Heart left ventricle (tissue), 16 donors: ENCODE results near the gene NRCAM. TPM values are rescaled to one million over a fixed set of nuclear protein-coding genes. Genes with fewer than 3 reads are reported as not detected.

Experiments used
- ATAC-seq, 4 donors: fragments of 200-7000 bp; cut with Tn5 transposase; one replicate each; pipeline ENCODE4 v1.9.1; 2020 to 2022; ENCODE audit warnings: moderate library complexity in 4 of 4, mild to moderate bottlenecking in 3 of 4, moderate number of reproducible peaks in 1 of 4
- DNase-seq, 5 donors: peaks; one replicate each; pipeline ENCODE4 v3.0.0-alpha.2; 2020
- H3K27ac ChIP-seq, 12 donors: fragments of 200-600 bp; sonication (generic) in 4 of 12; one replicate each; pipeline versions ENCODE4 v1.5.0 to v1.8.0; 2016 to 2022; ENCODE audit warnings: mild to moderate bottlenecking in 2 of 12
- H3K27me3 ChIP-seq, 9 donors: fragments of 200-600 bp; sonication (generic) in 2 of 9; one replicate each; pipeline versions ENCODE4 v1.5.1 to v1.8.0; 2016 to 2022; ENCODE audit warnings: mild to moderate bottlenecking in 3 of 9
- H3K36me3 ChIP-seq, 9 donors: fragments of 200-600 bp; sonication (generic) in 2 of 9; one replicate each; pipeline versions ENCODE4 v1.5.0 to v1.8.0; 2018 to 2022; ENCODE audit warnings: mild to moderate bottlenecking in 2 of 9
- H3K4me1 ChIP-seq, 12 donors: fragments of 200-600 bp; sonication (generic) in 4 of 12; one replicate each; pipeline versions ENCODE4 v1.5.0 to v1.8.0; 2016 to 2022; ENCODE audit warnings: mild to moderate bottlenecking in 3 of 12
- H3K4me3 ChIP-seq, 12 donors: fragments of 200-600 bp; sonication (generic) in 4 of 12; one replicate each; pipeline versions ENCODE4 v1.5.0 to v1.8.0; 2017 to 2022; ENCODE audit warnings: mild to moderate bottlenecking in 9 of 12, moderate library complexity in 4 of 12
- H3K9me3 ChIP-seq, 12 donors: fragments of 200-600 bp; sonication (generic) in 4 of 12; one replicate each; pipeline versions ENCODE4 v1.5.0 to v1.8.0; 2016 to 2022; ENCODE audit warnings: mild to moderate bottlenecking in 1 of 12
- CTCF ChIP-seq, 12 donors: fragments of 200-600 bp; sonication (generic) in 4 of 12; IDR thresholded peaks; one replicate each; pipeline versions ENCODE4 v1.5.0 to v1.8.0; 2018 to 2022; ENCODE audit warnings: antibody characterized with exemption in 12 of 12, mild to moderate bottlenecking in 5 of 12
- POLR2A ChIP-seq, 2 donors: fragments of 450-650 bp; IDR thresholded peaks; one replicate each; pipeline ENCODE4 v1.6.1; 2017; ENCODE audit warnings: antibody characterized with exemption in 2 of 2, mild to moderate bottlenecking in 2 of 2, moderate library complexity in 2 of 2
- WGBS, 4 donors: extraction: QIAGEN DNeasy Blood & Tissue Kit in 2 of 4; methylation state at CpG; one replicate each; pipeline versions ENCODE4 v1.1.5 to v1.1.7; 2013 to 2018; 5-methylcytosine and 5-hydroxymethylcytosine counted together
- intact Hi-C, 10 donors: fragments of 100-400 bp; cut with DNase I; formaldehyde crosslinking; loops; one replicate each; pipeline versions ENCODE4 v1.11.1 to v1.14.2; 2022
- polyA plus RNA-seq, 2 donors: library from polyadenylated mRNA; stranded (reverse); fragments of 200-250 nt; gene quantifications; one replicate each; pipeline ENCODE4 v1.2.3, GENCODE V29; 2013
- total RNA-seq, 9 donors: library from RNA; depleted of rRNA in 2 of 9; stranded (reverse); fragments of >200 nt in 2 of 9; fragmentation: NEBNext Ultra II Directional in 3 of 9; extraction: Animal tissue kit (Norgen Biotek cat#: 25700) in 3 of 9; gene quantifications; one replicate each; pipeline versions ENCODE4 v1.1.0 to v1.2.4, GENCODE V29; 2016 to 2023
- donor health status: ischemic (EF 13 %, LVEDD 7.1; RV severe dilation, severe dysfunction).
- donor health status: healthy with polysubstance abuse.
- donor health status: DM: no; HTN: yes; CAD: no.
- donor health status: DM: no; HTN: no; CAD: no.
- donor health status: ischemic (EF 25% LVEDD 6.9; RV normal size, moderate dysfunction).
- donor health status: ischemic (EF 25% LVEDD 5.7; RV mildly dilated, moderate dysfunction).
- donor health status: healthy.
- donor health status: DM: yes; HTN: yes; CAD: no.
- donor health status: ischemic (EF 35%, LVEDD 5.7; RV mildly dilated, moderate dysfunction).
- donor health status: nonischemic (EF 11% LVEDD 7.7; RV severe dilation, severe dysfunction).
- donor health status: DM: yes; HTN: yes; CAD: no.
- donor health status: PGD.
- donor health status: ischemic (EF 29% LVEDD 5.4; RV normal size, mild dysfunction).
- donor health status: nonischemic (EF 23%, LVEDD 6.1; RV moderate dilation, normal function).

NRCAM gene
- total and polyA plus RNA-seq, 11 donors: 0.07 to 2.5 (median 0.36) TPM

- intact Hi-C loops: no loop called here
- H3K9me3 ChIP-seq: no peaks in the 10 kb centered on the region
- ATAC-seq: no peak
Observed at GRCh38 chr7:108314551-108314950, 141.7 kb downstream of the NRCAM start.

DNA sequence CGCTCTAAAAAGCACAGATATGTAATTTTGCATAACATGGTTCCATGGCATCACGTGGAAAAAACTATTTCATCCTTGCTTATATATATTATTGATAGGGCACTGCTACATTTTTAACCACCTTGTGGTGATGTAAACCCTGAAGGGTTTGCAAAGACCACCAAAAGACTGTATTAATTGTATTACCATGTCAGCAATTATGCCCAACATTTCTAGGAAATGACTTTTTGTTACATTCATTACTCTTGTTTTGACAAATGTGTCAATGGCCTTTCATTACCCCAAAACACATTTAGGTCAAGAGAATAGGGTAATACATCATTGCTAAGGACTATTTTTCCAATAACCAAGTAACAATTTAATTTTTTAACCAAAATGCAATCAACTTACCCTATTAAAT lies 142.2 kb downstream of the NRCAM start:
- ATAC-seq (no peak), DNase-seq (no peak)
- intact Hi-C loops: no loop called here
- Histone ChIP-seq H3K27me3 (no peaks in the 10 kb centered on the region), H3K4me1 (peaks cover 0 to 5% (median 0%) of the 10 kb centered on the region in 12 donors), H3K9me3 (no peaks in the 10 kb centered on the region), H3K27ac (no peak overlapping the region), H3K36me3 (no peaks in the 10 kb centered on the region), H3K4me3 (no peak overlapping the region)
- no peak for TF ChIP-seq CTCF (IDR thresholded peaks at IDR 0.05)
- no peak for TF ChIP-seq POLR2A (IDR thresholded peaks at IDR 0.05)
- 84 to 89% (median 89%) methylated on average over 2 of the region's 2 CpGs for WGBS, 4 donors

More at GRCh38 chr7:108314551-108314950, 141.7 kb downstream of the NRCAM start:
- peaks cover 0 to 5% (median 0%) of the 10 kb centered on the region in 12 donors for H3K4me1 ChIP-seq
- H3K4me3 ChIP-seq: no peak overlapping the region
- TF ChIP-seq POLR2A (IDR thresholded peaks at IDR 0.05): no peak
- DNase-seq: no peak
- no peaks in the 10 kb centered on the region for H3K36me3 ChIP-seq
- H3K27ac ChIP-seq: no peak overlapping the region
- no peaks in the 10 kb centered on the region for H3K27me3 ChIP-seq

DNA sequence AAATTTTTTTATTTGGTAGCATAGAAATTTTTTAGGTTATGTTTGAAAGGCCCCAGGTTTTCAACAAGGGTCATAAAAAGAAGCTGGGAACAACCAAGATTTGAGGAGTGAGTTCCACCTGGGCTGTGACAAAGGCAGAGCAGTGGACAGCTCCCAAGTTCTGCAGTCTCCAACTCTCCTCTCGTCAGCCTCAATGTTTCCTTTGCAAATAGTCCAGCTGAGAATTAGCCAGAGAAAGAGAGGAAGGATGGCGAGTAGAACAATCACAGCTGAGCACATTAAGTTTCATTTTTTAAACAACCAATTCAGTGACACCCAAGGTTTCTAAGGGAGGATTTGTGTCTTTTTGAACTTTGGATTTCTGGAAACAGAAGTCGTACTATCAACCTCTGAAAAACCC lies 143.2 kb downstream of the NRCAM start:
- Histone ChIP-seq H3K36me3 (no peaks in the 10 kb centered on the region), H3K4me1 (peaks cover 0 to 10% (median 0%) of the 10 kb centered on the region in 12 donors), H3K9me3 (no peaks in the 10 kb centered on the region), H3K27ac (no peak overlapping the region), H3K4me3 (no peak overlapping the region), H3K27me3 (no peaks in the 10 kb centered on the region)
- no peak for TF ChIP-seq POLR2A (IDR thresholded peaks at IDR 0.05)
- no peak for TF ChIP-seq CTCF (IDR thresholded peaks at IDR 0.05)
- DNase-seq (no peak), ATAC-seq (no peak)
- 33 to 57% (median 40%) methylated on average over 3 of the region's 3 CpGs for WGBS, 4 donors
- intact Hi-C loops: no loop called here

- H3K4me1 ChIP-seq: peaks cover 0 to 10% (median 0%) of the 10 kb centered on the region in 12 donors
- no peaks in the 10 kb centered on the region for H3K9me3 ChIP-seq
- no peaks in the 10 kb centered on the region for H3K27me3 ChIP-seq
- peak overlapping the region in 4 of 12 donors; percentile 7 to 50 (median 19) for H3K27ac ChIP-seq
- intact Hi-C loops: no loop called here
- H3K4me3 ChIP-seq: no peak overlapping the region
- H3K36me3 ChIP-seq: no peaks in the 10 kb centered on the region
- no peak for ATAC-seq
- no peak for DNase-seq
- 93 to 95% (median 94%) methylated on average over 3 of the region's 3 CpGs for WGBS, 4 donors
- no peak for TF ChIP-seq POLR2A (IDR thresholded peaks at IDR 0.05)
- no peak for TF ChIP-seq CTCF (IDR thresholded peaks at IDR 0.05)
Observed at GRCh38 chr7:108311446-108312168, 144.6 kb downstream of the NRCAM start.

- intact Hi-C loops: no loop called here
- Histone ChIP-seq H3K36me3 (no peaks in the 10 kb centered on the region), H3K27ac (peak overlapping the region in 1 of 12 donors; percentile 50), H3K27me3 (no peaks in the 10 kb centered on the region), H3K4me1 (peaks cover 0 to 10% (median 0%) of the 10 kb centered on the region in 12 donors), H3K4me3 (no peak overlapping the region), H3K9me3 (no peaks in the 10 kb centered on the region)
- ATAC-seq (no peak), DNase-seq (no peak)
- WGBS, 4 donors: 31 to 41% (median 41%) methylated on average over 2 of the region's 2 CpGs
- TF ChIP-seq POLR2A (IDR thresholded peaks at IDR 0.05) (no peak), CTCF (IDR thresholded peaks at IDR 0.05) (no peak)
Observed at GRCh38 chr7:108310351-108310750, 145.9 kb downstream of the NRCAM start.
